HG02884 (cell line): ENCODE data around the gene CDH4.

Experiments used
- ATAC-seq: cut with Tn5 transposase; IDR thresholded peaks from one replicate; pipeline ENCODE4 v1.9.1; 2021; ENCODE audit warnings: mild to moderate bottlenecking, moderate library complexity; ENCODE audit not compliant: unreplicated experiment

Gene CDH4

GRCh38 chr20:61508301-61509096, 256.4 kb downstream of the CDH4 start:
- no peak for ATAC-seq

- ATAC-seq = no peak
Observed at GRCh38 chr20:61510778-61511330, 258.8 kb downstream of the CDH4 start.

DNA sequence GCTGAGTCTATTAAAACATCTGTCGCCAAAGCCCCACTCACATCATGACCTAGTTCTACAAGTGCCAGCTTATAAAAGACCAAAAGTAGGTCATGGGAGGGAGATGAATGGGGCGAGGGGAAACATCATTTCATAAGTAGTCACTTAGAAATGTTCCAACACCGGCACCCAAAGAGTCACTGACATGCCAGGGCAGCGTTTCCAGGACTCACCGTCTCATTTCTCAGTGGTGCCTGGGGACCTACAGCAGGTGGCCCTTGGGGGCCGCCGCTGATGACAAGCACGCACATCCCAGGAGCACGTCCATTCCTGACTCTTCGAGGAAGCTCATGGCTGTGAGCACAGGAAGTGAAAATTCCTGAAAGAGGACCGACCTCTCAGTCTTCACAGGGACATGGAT, 260.4 kb downstream of the CDH4 start:
- ATAC-seq = no peak

DNA sequence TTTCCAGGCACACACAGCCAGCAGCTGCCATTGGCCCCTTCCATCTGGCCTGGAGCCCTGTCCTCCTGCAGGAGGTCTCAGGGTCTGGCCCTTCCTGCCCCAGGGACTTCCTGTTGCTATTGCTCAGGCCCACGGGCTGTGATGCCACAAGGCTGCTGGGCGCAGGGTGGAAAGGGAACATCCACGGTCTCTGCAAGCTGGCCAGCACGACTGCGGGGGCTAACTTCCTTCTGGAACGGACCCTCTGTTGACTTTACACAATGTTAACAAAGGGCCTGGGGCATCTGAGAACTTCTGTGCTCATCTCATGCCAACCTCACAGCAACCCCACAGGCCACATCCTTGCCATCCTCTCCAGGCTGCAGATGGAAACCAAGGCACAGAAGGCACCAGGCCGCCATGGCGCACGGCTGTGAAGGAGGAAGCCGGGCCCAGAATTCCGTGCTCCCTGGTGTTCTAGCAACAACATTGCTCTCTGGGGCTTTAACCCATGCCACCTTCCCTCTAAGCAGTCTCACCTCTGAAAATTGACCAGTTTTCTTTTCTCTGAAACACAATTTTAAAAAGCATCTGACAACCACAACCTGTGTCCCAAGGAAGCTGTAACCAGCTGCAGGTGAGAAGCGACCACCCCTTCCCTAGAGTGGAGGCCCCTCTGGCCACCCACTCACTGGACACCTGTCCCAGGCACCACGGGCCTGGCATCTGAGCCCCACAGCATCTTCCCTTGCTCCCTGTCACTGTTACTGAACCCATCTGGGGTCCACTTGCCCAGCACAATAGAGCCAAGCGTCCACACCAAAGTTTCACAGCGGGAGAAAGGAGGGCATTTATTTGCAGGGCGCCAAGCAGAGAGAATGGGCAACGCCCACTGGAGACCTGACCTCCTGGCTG, 261.3 kb downstream of the CDH4 start:
- no peak for ATAC-seq

DNA sequence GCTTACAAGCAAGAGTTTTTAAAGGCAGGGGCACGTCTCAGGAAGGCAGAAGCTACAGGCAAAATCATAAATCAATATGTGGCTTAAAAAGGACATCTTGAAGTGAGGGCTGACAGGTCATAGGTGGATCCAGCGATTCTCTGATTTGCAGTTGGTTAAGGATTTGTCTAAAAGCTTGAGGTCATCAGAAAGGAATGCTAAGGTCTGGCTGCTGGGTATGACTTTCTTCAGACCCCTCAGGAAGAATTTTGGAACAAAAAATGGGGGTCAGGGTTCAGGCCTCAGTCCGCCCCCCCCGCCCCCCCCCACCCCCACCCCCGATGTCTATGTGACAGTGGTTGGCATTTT, 261.9 kb downstream of the CDH4 start:
- no peak for ATAC-seq

GRCh38 chr20:61514396-61514795, 262.3 kb downstream of the CDH4 start:
- ATAC-seq = no peak

- no peak for ATAC-seq
Observed at GRCh38 chr20:61514805-61515505, 262.9 kb downstream of the CDH4 start.

DNA sequence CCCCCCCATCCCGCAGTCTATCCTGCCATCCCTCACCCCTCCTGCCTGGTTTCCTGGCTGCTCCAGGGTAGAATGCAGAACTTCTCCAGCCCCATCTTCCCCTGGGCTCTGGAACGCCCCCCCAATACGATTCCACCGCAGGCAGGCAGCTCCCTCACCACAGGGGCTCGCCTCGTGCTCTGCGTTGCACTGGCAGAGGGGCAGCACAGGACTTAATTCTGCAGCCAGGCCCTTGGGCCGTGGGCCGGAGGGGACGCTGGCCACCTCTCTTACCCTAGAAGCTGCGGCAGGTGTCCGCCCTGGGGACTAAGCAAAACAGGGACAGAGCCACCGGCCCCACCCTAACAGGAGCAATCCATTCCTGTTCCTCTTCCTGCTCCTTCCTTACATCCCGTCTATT, 263.9 kb downstream of the CDH4 start:
- no peak for ATAC-seq

- no peak for ATAC-seq
Observed at GRCh38 chr20:61516346-61517208, 264.5 kb downstream of the CDH4 start.

GRCh38 chr20:61517419-61517818, 265.4 kb downstream of the CDH4 start:
- ATAC-seq = no peak

DNA sequence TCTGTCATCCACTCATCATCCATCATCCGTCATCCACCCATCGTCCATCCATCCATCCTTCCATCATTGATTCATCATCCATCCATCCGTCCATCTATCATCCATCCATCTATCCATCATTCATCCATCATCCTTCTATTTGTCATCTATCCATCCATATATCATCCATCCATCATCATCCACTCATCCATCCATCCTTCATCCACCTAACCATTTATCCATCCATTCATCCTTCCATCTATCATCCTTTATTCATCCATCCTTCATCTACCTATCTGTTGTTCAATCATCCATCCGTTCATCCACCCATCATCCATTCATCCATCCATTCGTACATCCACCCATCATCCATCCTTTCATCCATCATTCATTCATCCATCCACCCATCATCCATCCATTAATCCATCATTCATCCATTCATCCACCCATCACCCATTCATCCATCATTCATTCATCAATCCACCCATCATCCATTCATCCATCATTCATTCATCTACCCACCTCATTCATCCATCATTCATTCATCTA, 266.4 kb downstream of the CDH4 start:
- ATAC-seq = no peak

- no peak for ATAC-seq
Observed at GRCh38 chr20:61519488-61519887, 267.4 kb downstream of the CDH4 start.

DNA sequence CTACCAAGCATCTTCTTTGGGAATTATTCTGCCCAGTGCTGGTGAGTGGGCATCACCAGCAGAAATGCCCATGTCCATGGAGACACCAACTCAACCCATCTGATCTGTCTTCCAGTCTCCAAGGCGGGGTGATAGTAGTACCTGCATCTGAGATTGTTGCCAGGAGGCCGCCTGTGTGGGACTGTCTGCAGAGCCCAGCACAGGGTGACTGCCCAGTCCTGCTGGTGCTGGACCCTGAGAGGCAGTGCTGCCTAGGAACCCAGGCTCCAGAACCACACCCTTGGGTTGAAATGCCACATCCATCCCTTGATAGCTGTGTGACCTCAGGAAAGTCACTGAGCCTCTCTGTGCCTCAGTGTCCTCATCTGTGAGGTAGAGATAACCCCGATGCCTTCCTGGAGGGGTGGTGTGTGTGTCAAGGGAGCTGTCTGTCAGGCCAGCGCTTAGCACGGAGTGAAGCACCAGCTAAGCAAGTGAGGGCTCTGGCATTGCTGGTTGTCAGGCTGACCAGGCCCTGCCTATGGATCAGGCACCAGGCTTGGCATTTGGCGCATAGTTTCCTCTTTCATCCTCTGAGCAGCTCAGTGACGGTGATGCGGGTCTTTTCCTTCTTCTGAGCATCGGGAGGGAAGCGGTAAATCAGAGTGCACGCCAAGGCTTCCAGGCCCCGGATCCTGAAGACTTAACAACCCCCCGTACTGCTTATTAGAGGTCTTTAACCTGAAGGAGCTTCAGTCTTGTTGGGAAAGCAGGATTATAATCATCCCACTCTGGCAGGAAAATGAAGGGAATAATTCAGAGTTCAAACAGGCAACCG, 268.2 kb downstream of the CDH4 start:
- no peak for ATAC-seq

GRCh38 chr20:61520893-61521460, 268.9 kb downstream of the CDH4 start:
- no peak for ATAC-seq

GRCh38 chr20:61521687-61522420, 269.8 kb downstream of the CDH4 start:
- ATAC-seq = no peak

GRCh38 chr20:61522498-61523090, 270.5 kb downstream of the CDH4 start:
- ATAC-seq = no peak

- ATAC-seq = no peak
Observed at GRCh38 chr20:61523145-61523544, 271.1 kb downstream of the CDH4 start.
